Brain pericyte (primary cell): ENCODE measurements around the gene VIPAS39.
"Not testable (repeated sequence)": the region's sequence is repeated elsewhere in the genome, so short reads cannot be mapped to it uniquely, and the experiment has no call there.

Experiments
- DNase-seq: peaks from one replicate; pipeline ENCODE4 v3.0.0-alpha.2; 2012; ENCODE audit warnings: low read depth, low spot score

Gene VIPAS39

DNA sequence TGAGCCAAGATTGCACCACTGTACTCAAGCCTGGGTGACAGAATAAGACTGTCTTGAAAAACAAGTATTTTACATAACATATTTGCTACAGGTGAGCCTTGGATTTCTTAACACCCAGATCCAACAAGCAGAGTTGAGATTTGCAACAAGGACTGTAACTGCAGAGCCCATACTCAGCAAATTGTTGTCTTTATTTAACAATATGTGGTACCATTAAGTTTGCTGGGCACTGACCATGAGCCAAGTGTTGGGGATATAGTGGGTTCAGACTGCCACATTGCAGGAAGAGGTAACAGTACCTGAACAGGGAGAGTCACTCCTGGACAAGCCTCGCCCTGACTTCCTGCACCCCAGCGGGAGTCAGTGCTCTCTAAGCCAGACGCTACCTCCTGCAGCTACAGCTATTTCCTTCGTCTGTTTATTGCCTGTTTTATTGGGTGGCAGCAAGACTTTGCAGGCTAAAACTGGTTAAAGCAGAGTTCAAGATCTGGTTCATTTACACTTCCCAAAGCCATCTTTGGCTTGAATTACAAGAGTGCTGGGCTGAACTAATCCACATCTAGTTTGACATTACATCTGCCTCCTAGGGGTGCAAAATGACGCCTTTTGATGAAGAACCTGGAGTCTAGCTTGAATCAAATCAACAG lies 12.9 kb upstream of the VIPAS39 start:
- no peak for DNase-seq

DNA sequence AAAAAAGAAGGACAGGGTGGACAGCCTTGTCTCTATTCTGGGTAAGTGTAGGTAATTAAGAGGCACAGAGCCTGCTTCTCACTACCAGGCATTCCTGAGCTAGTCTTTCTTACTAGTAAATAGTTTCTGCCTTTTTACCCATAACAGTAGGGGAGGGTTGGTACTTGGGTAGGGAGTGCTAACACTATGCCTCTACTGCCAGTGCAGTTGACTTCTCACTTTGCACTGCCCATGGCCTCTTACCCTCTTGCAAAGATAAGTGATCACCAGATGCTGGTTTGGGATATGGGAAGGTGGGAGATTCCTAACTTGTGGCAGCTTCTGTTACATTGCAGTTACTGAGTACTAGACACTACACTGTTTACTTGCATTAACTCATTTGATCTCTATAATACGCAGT lies 12.1 kb upstream of the VIPAS39 start:
- no peak for DNase-seq

DNA sequence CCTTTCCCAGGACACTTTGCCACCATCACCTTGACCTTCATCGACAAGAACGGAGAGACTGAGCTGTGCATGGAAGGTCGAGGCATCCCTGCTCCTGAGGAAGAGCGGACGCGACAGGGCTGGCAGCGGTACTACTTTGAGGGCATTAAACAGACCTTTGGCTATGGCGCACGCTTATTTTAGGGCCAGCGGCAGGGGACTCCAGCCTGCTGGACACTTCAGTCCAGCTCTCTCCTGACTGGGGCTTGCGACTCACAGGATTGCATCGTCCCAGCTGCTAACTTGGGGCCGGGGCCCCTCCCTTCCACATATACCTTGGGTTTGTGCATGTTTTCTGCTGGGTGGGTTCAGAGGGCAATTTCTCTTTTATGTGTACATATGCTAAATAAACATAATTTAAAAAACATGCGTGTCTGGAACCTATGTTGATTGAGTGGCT lies 11.7 kb upstream of the VIPAS39 start:
- no peak for DNase-seq

DNA sequence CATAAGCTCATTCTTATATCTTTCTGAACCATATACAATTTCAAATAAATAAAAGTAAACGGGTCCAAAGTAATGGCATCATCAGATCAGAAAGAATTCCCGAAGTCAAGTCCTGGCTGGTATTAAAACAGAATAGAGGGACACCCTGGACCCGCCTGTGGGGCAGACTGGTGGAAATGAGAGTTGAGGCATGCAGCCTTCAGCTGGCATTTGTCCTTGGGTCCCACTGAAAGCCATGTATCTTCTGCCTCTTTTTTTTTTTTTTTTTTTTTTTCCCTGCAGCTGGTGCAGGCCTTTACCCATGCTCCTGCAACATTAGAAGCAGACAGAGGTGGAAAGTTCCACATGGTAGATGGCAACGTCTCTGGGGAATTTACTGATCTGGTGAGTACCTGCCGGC lies 10.4 kb upstream of the VIPAS39 start:
- no peak for DNase-seq

DNA sequence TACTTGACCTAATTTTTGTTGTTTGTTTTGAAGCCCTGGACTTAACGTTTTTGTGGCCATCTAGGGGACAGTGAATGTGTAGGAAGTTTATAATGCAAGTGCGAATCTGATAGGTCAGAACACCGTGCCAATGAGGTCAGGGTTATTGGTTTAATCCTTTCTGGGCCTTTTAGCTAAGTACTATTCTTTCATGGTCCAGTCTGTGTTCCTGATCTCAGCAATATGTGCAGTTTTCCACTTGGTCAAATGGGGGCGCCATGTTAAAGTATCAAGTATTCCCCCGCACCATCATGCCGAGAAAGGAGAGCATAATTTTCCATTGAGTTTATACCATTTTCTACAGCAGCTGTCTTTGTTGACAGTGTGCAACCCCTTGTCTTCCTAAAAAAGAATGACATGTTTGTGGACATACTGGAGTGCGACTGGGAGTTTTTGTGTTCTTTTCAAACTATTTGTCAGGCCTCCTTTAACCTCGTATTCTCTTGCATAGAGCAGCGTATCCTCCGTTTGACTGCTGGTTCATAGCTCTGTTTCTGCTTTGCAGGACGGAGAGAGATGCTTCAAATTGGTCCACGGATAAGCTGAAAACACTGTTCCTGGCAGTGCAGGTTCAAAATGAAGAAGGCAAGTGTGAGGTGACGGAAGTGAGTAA lies 1.8 kb upstream of the VIPAS39 start:
- DNase-seq: peak; percentile 21

DNA sequence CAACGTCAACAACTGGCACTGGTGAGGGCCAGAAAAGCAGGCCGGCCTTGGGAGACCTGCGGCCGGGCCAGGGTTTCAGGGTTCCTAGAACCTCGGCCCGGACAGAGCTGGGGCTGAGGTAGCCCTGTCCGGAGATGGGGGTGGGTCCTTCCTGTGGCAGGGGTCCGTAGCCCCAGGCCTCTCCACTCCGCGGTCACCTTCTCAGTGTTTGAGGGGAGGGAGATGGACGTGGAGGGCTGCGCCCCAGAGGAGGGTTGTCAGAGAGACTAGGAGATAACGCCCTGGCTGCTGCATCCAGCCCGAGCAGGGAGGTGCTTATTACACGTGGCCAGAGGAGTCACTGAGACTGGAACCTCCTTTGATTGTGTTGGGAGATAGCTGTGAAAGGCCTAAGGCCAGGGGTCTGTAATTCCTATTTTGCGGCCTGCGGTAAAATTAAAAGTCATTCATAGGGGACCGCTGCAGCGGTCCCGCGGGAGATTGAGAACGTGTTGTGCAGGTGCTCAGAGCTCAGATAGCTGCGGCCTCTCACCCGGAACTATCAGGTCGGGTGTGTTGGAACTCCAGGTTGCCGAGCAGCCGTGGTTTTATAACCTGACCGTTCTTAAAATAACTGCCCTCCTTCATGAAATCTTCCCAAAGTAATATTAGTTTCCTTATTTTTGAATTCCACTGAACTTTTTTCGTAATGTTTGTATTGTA lies 999 bp upstream of the VIPAS39 start:
- no peak for DNase-seq

DNA sequence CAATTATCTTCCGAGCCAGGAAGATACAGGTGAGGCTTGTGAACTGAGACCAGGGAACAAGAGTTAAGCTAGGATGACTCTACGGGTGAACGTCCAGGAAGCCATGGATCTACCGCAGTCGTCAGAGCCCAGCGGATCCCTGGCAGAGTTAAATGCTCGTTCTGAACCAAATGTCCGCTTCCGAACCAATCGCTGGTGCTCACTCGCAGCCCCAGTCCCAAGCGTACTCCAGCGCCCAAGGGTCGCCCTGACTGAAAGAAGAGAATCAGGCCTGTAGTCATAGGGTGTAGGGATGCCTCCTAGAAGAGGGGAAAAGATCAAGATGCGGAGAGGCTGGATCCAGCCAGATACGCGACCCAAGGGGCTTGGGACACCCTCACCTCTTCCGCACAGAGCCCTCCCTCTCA lies 283 bp downstream of the VIPAS39 start:
- no peak for DNase-seq

DNA sequence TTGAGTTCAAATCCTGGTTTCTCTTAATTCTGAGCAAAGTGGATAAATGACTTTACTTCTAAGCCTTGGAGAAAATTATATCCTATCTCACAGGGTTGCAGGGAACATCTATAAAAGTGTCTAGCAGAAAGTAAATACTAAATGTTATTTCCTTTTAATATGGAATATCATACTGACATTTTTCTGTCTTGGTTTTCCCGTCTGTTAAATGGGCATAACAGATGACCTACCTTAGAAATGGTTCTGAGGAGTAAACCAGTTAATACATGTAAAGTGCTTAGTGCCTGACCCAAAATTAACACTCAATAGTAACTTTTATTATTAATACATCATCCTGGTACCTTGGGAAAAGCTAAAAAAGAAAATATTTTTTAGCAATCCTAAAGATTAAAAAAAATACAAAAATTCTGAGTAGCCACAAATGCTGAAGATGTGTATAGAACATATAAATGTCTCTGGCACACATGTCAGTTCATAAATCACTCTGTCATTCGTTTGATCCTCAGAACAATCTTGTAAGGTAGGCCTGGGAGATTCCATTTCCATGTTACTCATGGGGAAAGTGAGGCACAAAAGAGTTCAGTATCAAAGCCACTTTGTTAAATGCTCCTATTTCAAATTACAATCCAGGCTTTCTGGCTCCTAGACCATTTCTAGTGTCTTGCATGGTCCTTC lies 1.3 kb downstream of the VIPAS39 start:
- DNase-seq: no peak

DNA sequence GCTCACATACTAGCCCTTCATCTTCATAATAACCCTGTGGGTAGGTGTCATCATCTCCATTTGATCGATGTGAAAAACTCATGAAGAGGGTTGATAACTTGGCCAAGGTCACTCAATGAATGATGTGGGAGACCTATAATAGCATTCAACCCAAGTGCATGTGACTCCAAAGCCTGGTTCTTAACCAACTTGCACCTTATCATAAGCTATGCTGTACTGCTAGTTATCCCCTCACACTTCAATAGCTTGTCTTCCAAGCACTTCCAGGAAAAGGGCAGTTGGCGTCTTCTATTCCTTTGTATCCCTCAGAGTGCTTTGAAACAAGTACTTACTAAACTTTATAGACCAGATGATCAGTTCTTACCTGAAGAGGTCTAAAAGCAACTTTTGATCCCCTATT lies 15.2 kb downstream of the VIPAS39 start:
- DNase-seq: no peak

DNA sequence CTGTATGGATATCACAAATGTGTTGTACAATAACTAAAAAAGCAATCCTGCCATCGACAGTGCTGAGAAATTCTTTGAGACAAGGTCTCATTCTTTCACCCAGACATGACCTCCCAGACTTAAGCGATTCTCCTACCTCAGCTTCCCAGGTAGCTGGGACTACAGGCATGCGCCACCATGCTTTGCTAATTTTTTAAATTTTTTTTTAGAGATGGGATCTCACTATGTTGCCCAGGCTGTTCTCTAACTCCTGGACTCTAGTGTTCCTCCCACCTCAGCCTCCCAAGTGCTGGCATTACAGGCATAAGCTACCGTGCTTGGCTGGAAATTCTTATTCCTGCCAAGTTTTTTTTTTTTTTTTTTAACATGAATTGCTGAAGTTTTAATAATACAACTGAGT lies 17.5 kb downstream of the VIPAS39 start:
- DNase-seq: no peak

DNA sequence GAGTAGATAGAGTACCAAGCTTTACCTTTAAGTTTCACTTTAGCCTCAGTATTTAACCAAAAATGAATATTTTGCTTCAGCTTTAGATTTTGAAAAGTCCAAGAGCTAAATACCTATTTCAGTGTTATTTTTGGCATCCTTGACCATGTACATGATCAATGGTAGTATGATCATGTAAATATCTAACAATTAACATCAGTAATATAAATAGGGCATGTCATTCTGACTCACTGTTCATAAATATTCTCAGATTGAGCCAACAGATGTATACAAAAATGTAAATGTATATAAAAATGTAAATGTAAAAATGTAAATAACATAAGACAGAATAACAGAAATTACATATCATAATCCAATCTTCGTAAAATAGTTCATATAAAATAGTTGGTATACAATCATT lies 18.8 kb downstream of the VIPAS39 start:
- DNase-seq: no peak

DNA sequence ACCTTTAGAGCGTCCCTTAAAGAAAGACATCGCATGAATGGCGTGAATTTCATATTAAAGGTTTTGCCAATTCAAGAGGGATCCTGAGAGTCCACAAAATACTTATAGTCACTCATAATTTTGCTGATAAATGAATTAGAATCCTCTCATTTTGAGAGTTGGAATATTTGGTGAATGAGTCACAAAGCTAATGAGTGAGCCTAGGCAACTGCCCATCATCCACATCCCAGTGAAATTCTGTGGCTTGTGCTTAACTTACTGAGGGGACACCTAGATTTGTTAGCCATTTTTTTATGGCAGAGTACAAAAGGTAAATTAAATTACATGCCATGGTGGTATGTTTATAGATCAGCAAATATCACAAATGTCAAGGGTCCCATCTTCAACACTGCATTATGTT lies 21.4 kb downstream of the VIPAS39 start:
- DNase-seq: no peak

DNA sequence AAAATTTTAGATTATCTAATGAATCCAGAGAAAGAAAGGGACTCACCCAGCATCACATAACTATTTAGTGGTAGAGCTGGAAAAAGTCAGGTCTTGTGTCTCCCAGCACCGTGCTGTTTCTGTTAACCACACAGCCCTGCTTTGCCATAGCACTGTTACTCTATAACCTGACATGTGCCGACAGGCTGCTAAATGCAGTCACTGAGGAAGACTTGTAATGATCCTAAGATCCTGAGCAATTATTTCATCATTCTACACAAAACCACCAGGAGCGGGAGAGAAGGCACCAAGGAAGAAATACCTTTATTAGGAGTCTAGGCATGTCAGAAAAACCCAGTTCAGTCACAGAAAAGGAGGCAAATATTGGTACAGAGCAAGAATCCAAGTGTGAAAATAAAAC lies 31.0 kb downstream of the VIPAS39 start:
- DNase-seq: no peak

DNA sequence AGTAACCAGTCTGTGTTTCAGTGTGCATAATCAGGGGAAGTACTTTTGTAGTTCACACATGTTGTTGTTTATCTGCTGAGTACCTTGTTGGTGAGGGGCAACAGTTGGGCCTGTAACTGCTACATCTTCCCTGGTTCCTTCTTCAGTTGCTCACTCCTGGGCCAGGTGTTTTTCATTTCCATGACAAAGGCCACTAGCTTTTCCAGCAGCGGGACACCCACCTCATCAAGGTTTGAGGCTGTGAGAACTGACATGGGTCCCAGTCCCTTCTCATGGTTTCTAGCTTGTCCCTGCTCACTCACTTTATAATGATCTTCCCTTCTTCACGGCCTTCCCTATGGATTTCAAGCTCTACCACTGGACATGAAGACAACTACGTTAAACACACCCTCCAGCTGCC lies 32.5 kb downstream of the VIPAS39 start:
- DNase-seq: no peak

DNA sequence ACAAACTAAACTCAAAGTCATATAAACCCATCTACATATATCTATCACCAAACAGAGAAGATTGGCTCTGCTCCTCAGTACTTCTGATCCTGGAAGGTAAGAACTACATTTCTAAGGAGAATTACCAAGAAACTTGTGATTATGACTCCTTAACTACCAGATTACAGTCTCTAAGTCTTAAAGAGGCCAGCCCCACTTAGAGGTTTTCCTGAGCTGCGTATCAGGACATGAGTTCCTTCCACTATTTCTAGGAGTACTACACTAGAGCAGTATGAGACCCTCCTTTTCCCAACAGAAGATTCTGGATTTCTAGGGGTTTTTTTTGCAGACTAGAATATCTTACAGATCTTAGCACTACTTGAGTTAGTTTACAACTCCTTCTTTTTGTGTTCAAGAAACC lies 34.0 kb downstream of the VIPAS39 start, which contains the start of gene NOXRED1:
Gene NOXRED1, minus strand, starts transcription at position 101 of the 400 bp plus-strand sequence. CDS start 634 bp downstream, outside the sequence.
- no peak for DNase-seq

DNA sequence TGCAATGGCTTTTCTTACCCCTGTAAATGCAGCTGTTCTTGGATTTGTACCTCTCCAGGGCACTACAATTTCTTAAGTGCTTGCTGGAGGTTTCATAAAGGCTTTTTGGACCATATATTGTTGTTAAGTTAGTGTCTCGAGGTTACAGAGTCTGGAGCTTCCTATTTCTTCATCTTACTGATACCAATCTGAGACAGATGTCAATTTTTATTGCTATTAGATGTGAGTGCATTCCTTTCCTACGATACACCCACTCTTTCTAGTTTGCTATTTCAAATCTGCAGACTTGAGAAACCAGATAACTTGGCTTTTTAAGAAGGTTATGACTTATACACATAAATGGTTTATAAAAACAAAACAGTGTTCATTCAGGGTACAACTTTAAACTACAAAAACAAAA lies 36.2 kb downstream of the VIPAS39 start:
- DNase-seq: no peak

DNA sequence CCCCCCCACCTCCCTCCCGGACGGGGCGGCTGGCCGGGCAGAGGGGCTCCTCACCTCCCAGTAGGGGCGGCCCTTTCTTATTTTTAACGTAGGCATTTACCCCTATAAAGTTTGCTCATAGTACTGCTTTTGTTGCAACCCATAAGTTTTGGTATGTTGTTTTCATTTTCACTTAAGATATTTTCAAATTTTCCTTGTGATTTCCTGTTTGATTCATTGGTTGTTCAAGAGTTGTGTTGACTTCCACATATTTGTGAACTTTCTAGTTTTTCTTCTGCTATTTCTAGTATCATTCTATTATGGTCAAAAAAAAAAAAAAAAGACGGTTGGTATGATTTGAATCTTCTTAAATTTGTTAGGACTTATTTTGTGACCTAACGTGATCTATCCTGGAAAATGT lies 40.6 kb downstream of the VIPAS39 start:
- DNase-seq: no peak

DNA sequence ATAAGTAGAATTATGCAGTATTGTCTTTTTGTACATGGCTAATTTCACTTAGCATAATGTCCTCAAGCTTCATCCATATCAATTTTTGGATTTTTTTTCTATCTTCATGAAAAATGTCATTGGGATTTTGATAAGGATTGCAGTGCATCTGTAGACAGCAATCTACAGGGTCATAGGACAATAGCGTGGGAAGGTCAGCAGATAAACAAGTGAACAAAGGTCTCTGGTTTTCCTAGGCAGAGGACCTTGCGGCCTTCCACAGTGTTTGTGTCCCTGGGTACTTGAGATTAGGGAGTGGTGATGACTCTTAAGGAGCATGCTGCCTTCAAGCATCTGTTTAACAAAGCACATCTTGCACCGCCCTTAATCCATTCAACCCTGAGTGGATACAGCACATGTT lies 41.3 kb downstream of the VIPAS39 start:
- not testable (repeated sequence) for DNase-seq

DNA sequence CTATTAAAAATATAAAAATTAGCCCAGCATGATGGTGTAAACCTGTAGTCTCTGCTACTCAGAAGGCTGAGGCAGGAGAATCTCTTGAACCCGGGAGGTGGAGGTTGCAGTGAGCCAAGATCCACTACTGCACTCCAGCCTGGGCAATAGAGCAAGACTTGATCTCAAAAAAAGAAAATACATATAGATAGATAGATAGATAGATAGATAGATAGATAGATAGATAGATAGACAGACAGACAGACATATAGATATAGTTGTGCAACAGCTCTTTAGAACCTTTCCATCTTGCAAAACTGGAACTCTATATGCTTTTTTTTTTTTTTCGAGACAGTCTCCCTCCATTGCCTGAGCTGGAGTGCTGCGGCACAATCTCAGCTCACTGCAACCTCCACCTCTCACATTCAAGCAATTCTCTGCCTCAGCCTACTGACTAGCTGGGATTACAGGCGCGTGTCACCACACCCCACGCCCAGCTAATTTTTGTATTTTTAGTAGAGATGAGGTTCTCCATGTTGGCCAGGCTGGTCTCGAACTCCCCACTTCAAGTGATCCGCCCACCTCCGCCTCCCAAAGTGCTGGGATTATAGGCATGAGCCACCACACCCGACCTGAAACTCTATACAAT lies 41.9 kb downstream of the VIPAS39 start:
- DNase-seq: not testable (repeated sequence)

DNA sequence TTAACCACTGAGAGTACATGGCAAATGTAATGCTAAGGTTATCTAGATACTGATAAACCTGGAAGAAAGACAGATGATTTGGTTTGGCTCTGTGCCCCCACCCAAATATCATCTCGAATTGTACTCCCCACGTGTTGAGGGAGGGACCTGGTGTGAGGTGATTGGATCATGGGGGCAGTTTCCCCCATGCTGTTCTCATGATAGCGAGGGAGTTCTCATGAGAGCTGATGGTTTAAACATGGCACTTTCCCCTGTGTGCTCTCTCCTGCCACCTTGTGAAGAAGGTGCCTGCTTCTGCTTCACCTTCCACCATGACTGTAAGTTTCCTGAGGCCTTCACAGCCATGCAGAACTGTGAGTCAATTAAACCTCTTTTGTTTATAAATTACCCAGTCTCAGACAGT lies 48.3 kb downstream of the VIPAS39 start:
- no peak for DNase-seq

DNA sequence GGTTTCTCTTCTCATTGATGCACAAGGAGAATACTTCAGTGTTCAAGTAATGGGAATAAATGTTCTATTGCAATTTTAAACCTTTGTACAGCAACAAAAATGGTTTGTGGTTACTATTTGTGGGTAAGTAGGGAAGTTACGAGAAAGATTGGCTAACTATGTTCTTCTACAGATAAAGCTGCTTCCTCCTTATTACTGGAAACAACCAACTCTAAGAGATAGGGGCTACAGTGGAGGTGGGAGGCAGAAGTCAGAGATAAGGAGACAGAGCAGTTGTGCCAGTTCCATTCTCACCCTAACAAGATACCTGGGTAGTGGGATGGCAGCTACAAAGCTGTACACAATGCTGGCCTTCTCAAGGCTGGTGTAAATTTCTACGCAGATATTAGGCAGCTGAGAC lies 50.2 kb downstream of the VIPAS39 start:
- DNase-seq: no peak

DNA sequence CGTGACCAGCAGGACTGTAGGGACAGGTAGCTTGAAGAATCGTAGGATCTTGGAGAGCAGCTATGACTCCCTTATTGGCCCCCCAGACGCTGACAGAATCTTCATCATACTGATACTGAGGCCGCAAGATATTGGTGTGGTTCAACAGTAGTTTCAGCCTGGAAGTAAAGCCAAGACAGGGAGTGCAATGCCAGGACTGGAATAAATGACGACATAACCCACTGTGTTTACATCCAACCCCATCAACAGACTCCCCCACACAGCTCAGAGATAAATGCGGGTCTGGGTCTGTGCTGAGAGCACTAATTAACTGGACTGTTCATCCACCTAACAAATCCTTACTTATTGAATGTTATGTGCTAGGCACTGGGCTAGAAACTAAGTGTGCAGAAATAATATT lies 50.7 kb downstream of the VIPAS39 start:
- no peak for DNase-seq
